A549 (cell line): ENCODE measurements around the gene LRFN3.

Experiments
- EHMT2 ChIP-seq: fragments of 200-600 bp; sonication (generic); IDR thresholded peaks from 2 replicates; pipeline ENCODE4 v1.6.1; 2016; ENCODE audit warnings: antibody characterized with exemption, low read depth, mild to moderate bottlenecking, moderate library complexity
- EP300 ChIP-seq, 2 experiments: fragments of >200 bp; sonication (Bioruptor Twin); formaldehyde crosslinking; IDR thresholded peaks; 2 replicates in 1 of 2; 3 replicates in 1 of 2; pipeline ENCODE4 v1.6.1; 2016 to 2017
- ESRRA ChIP-seq: fragments of 150-350 bp; IDR thresholded peaks from 2 replicates; pipeline ENCODE4 v1.6.1; 2014; ENCODE audit warnings: mild to moderate bottlenecking, low read length, borderline replicate concordance
- HDAC2 ChIP-seq: fragments of 200-600 bp; sonication (generic); IDR thresholded peaks from 2 replicates; pipeline ENCODE4 v1.6.1; 2016
- JUN ChIP-seq, 2 experiments: fragments of >200 bp; sonication (Bioruptor Twin); formaldehyde crosslinking; IDR thresholded peaks; 2 replicates in 1 of 2; 3 replicates in 1 of 2; pipeline ENCODE4 v1.6.1; 2016 to 2017
- KDM1A ChIP-seq: fragments of 200-600 bp; sonication (generic); IDR thresholded peaks from 2 replicates; pipeline ENCODE4 v1.6.1; 2016; ENCODE audit warnings: low read depth, mild to moderate bottlenecking
- MAFK ChIP-seq: fragments of 450-650 bp; IDR thresholded peaks from 2 replicates; pipeline ENCODE4 v1.6.1; 2014; ENCODE audit not compliant: partially characterized antibody
- MAZ ChIP-seq: fragments of 150-350 bp; IDR thresholded peaks from 2 replicates; pipeline ENCODE4 v1.6.1; 2014; ENCODE audit warnings: antibody characterized with exemption, low read depth, low read length, borderline replicate concordance
- POLR2A ChIP-seq: IDR thresholded peaks from 2 replicates; pipeline ENCODE4 v1.6.1; 2012; ENCODE audit warnings: mild to moderate bottlenecking, low read length
- USF2 ChIP-seq: fragments of 450-650 bp; IDR thresholded peaks from 2 replicates; pipeline ENCODE4 v1.6.1; 2014; ENCODE audit warnings: antibody characterized with exemption
- TF ChIP-seq, protein P1 (sequence below): fragments of >200 bp; sonication (Bioruptor Twin); formaldehyde crosslinking; IDR thresholded peaks from 3 replicates; pipeline ENCODE4 v1.5.1; 2016
- TF ChIP-seq, protein P2 (sequence below): fragments of 200-600 bp; sonication (generic); IDR thresholded peaks from 2 replicates; pipeline ENCODE4 v1.6.1; 2016; ENCODE audit warnings: antibody characterized with exemption, mild to moderate bottlenecking, moderate library complexity

DNA sequence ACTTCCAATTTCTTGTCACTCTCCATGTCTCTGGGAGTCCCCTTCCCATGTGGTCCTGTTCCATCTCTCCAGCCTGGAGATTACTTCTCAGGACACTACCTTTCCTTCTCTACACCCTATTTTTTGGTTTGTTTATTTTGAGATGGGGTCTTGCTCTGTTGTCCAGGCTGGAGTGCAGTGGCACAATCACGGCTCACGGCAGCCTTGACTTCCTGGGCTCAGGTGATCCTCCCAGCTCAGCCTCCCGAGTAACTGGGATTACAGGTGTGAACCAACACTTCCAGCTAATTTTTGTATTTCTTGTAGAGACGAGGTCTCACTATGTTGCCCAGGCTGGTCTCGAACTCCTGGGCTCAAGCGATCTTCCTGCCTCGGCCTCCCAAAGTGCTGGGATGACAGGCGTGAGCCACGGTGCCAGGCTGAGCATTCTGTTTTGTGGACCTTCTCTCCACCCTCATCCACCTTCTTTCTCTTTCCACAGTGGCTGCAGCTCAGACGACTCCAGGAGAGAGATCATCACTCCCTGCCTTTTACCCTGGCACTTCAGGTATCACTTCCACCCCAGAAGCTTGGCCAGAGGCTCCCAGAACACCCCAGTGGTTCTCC lies 33.2 kb upstream of the LRFN3 start:
- TF ChIP-seq EHMT2, result no peak
- TF ChIP-seq, protein P1, sequence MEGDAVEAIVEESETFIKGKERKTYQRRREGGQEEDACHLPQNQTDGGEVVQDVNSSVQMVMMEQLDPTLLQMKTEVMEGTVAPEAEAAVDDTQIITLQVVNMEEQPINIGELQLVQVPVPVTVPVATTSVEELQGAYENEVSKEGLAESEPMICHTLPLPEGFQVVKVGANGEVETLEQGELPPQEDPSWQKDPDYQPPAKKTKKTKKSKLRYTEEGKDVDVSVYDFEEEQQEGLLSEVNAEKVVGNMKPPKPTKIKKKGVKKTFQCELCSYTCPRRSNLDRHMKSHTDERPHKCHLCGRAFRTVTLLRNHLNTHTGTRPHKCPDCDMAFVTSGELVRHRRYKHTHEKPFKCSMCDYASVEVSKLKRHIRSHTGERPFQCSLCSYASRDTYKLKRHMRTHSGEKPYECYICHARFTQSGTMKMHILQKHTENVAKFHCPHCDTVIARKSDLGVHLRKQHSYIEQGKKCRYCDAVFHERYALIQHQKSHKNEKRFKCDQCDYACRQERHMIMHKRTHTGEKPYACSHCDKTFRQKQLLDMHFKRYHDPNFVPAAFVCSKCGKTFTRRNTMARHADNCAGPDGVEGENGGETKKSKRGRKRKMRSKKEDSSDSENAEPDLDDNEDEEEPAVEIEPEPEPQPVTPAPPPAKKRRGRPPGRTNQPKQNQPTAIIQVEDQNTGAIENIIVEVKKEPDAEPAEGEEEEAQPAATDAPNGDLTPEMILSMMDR, result no peak
- no peak for TF ChIP-seq EP300 (IDR thresholded peaks at IDR 0.05)
- no peak for TF ChIP-seq KDM1A
- no peak for TF ChIP-seq JUN (IDR thresholded peaks at IDR 0.05)
- no peak for TF ChIP-seq USF2
- TF ChIP-seq, protein P2, sequence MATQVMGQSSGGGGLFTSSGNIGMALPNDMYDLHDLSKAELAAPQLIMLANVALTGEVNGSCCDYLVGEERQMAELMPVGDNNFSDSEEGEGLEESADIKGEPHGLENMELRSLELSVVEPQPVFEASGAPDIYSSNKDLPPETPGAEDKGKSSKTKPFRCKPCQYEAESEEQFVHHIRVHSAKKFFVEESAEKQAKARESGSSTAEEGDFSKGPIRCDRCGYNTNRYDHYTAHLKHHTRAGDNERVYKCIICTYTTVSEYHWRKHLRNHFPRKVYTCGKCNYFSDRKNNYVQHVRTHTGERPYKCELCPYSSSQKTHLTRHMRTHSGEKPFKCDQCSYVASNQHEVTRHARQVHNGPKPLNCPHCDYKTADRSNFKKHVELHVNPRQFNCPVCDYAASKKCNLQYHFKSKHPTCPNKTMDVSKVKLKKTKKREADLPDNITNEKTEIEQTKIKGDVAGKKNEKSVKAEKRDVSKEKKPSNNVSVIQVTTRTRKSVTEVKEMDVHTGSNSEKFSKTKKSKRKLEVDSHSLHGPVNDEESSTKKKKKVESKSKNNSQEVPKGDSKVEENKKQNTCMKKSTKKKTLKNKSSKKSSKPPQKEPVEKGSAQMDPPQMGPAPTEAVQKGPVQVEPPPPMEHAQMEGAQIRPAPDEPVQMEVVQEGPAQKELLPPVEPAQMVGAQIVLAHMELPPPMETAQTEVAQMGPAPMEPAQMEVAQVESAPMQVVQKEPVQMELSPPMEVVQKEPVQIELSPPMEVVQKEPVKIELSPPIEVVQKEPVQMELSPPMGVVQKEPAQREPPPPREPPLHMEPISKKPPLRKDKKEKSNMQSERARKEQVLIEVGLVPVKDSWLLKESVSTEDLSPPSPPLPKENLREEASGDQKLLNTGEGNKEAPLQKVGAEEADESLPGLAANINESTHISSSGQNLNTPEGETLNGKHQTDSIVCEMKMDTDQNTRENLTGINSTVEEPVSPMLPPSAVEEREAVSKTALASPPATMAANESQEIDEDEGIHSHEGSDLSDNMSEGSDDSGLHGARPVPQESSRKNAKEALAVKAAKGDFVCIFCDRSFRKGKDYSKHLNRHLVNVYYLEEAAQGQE, result no peak
- no peak for TF ChIP-seq MAZ
- TF ChIP-seq POLR2A, result no peak
- no peak for TF ChIP-seq HDAC2
- TF ChIP-seq MAFK, result no peak
- no peak for TF ChIP-seq ESRRA
